ENCODE measurements around the gene GPC6.

GPC6 gene

DNA sequence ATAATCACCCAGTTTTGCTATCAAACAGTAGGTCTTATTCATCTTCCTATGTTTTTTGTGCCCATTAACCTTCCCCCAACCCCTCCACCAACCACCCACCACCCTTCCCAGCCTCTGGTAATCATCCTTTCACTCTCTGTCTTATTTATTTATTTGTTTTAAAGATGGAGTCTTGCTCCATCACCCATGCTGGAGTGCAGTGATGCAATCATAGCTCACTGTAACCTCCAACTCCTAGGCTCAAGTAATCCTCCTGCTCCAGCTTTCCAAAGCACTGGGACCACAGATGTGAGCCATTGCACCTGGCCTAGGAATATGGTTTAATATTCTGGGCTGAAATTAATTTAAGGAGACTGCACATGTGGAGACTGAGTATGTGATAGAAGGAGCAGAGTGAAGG, 527.0 kb downstream of the GPC6 start:
- no peak overlapping the region for H3K9ac ChIP-seq (ENCODE audit: low read depth in 1 of 2, low read length in 2 of 2)
- no peak overlapping the region for H3K27ac ChIP-seq (ENCODE audit: low read depth in 2 of 2, low read length in 2 of 2)
- H3K9me3 ChIP-seq (ENCODE audit: control insufficient read depth in 2 of 2, low read length in 2 of 2), result no peaks in the 10 kb centered on the region
- H3K27me3 ChIP-seq (ENCODE audit: control insufficient read depth in 2 of 2, insufficient read depth in 2 of 2, low read length in 2 of 2), result no peaks in the 10 kb centered on the region
- no peaks in the 10 kb centered on the region for H3K36me3 ChIP-seq (ENCODE audit: control insufficient read depth in 2 of 2, insufficient read depth in 2 of 2, low read length in 2 of 2)
- H3K4me3 ChIP-seq (ENCODE audit: low read length in 2 of 2), result no peak overlapping the region
- no peaks in the 10 kb centered on the region for H3K4me1 ChIP-seq (ENCODE audit: control insufficient read depth in 2 of 2, insufficient read depth in 2 of 2, low read length in 2 of 2)

DNA sequence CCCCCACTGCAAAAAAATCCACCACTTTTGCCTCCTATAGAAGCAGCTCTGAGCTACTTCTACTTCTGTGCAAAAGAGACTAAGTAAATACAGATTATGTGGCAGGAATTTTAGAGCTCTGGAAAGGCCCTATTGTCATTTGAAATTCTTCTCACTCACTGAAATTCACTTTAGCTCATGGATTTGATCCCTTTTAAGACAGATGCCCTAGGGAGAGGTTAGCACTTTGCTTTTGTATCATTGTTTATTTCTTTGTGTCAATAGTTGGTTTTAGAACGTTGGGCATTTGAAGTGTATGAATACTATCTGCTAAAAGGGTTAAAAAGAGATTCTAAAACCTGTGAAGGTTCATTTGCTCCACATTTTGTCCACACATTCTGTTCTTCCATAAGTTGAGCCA, 528.7 kb downstream of the GPC6 start:
- H3K9me3 ChIP-seq (ENCODE audit: control insufficient read depth in 2 of 2, low read length in 2 of 2), result no peaks in the 10 kb centered on the region
- H3K36me3 ChIP-seq (ENCODE audit: control insufficient read depth in 2 of 2, insufficient read depth in 2 of 2, low read length in 2 of 2), result no peaks in the 10 kb centered on the region
- no peaks in the 10 kb centered on the region for H3K4me1 ChIP-seq (ENCODE audit: control insufficient read depth in 2 of 2, insufficient read depth in 2 of 2, low read length in 2 of 2)
- H3K4me3 ChIP-seq (ENCODE audit: low read length in 2 of 2), result no peak overlapping the region
- H3K27me3 ChIP-seq (ENCODE audit: control insufficient read depth in 2 of 2, insufficient read depth in 2 of 2, low read length in 2 of 2), result no peaks in the 10 kb centered on the region
- H3K27ac ChIP-seq (ENCODE audit: low read depth in 2 of 2, low read length in 2 of 2), result no peak overlapping the region
- no peak overlapping the region for H3K9ac ChIP-seq (ENCODE audit: low read depth in 1 of 2, low read length in 2 of 2)

DNA sequence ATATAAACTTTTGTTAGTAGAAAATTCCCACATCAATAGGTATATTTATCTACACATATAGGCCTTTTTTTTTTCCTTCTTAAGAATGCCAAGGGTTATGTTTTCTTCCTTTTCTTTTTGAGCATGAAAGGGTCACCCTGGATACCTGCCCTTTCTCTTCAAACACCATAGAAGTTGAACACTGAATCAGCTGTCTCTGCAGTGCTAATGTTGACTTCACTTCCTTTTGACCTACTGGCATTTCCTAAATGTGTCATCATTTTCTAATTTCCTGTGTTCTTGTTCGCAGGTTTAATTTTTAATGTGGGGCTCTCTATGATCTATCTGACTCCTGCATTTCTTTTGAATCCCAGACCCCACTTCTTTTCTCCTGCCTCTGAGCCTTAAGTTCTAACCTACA, 532.0 kb downstream of the GPC6 start:
- Histone ChIP-seq H3K9me3 (ENCODE audit: control insufficient read depth in 2 of 2, low read length in 2 of 2) (no peaks in the 10 kb centered on the region), H3K27me3 (ENCODE audit: control insufficient read depth in 2 of 2, insufficient read depth in 2 of 2, low read length in 2 of 2) (no peaks in the 10 kb centered on the region), H3K4me3 (ENCODE audit: low read length in 2 of 2) (no peak overlapping the region), H3K4me1 (ENCODE audit: control insufficient read depth in 2 of 2, insufficient read depth in 2 of 2, low read length in 2 of 2) (no peaks in the 10 kb centered on the region), H3K36me3 (ENCODE audit: control insufficient read depth in 2 of 2, insufficient read depth in 2 of 2, low read length in 2 of 2) (no peaks in the 10 kb centered on the region), H3K27ac (ENCODE audit: low read depth in 2 of 2, low read length in 2 of 2) (no peak overlapping the region), H3K9ac (ENCODE audit: low read depth in 1 of 2, low read length in 2 of 2) (no peak overlapping the region)

DNA sequence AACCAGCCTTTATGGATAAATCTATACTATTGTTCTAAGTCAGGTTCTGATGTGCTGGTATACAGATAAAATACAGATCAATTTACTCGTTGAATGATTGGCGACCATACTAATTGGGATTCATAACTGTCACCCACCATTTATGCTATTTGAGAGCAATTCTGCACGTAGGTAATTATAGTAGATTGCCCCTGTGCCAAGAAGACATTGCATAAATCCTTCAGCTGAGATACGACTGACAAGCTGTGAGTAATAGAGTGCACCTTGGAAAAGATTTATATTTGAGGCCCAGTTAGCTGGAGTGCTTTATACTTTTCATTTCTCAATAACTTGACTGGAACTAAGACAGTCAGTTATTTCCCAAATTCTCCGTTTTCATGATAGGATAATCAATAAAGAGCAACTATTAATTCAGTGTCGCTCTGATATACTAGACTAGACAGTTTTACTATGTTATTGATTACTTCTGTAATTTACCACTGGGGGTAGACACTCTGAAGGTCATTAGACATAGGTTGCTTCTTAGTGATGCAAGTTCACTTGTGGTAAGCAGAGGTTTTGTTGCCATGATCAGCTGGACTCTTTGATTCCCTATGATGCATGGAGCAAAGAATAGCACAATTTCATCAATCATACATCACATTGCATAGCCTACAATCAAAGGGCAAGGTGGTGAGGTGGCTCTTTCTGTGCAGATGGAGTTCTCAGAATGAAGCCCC, 536.3 kb downstream of the GPC6 start:
- Histone ChIP-seq H3K27me3 (ENCODE audit: control insufficient read depth in 2 of 2, insufficient read depth in 2 of 2, low read length in 2 of 2) (no peaks in the 10 kb centered on the region), H3K9me3 (ENCODE audit: control insufficient read depth in 2 of 2, low read length in 2 of 2) (no peaks in the 10 kb centered on the region), H3K27ac (ENCODE audit: low read depth in 2 of 2, low read length in 2 of 2) (no peak overlapping the region), H3K4me3 (ENCODE audit: low read length in 2 of 2) (no peak overlapping the region), H3K9ac (ENCODE audit: low read depth in 1 of 2, low read length in 2 of 2) (no peak overlapping the region), H3K36me3 (ENCODE audit: control insufficient read depth in 2 of 2, insufficient read depth in 2 of 2, low read length in 2 of 2) (no peaks in the 10 kb centered on the region), H3K4me1 (ENCODE audit: control insufficient read depth in 2 of 2, insufficient read depth in 2 of 2, low read length in 2 of 2) (peaks cover 0 to 5% of the 10 kb centered on the region in 2 donors)

DNA sequence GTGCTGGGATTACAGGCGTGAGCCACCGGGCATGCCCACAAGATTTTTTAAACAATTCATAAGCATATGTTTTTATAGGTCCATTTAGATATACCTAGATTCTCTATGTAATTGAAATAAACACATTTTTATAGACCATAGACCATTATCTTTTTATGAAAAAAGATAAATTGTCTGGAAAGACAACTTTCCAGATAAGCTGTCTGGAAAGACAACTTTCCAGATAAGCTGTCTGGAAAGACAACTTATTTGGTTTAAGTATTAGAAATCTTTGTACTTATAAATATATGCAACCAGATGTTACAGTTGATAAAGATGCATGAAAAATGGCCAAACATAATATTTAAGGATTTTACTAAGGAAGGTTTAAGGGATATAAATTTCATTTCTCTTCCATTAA, 538.5 kb downstream of the GPC6 start:
- H3K36me3 ChIP-seq (ENCODE audit: control insufficient read depth in 2 of 2, insufficient read depth in 2 of 2, low read length in 2 of 2), result no peaks in the 10 kb centered on the region
- no peak overlapping the region for H3K4me3 ChIP-seq (ENCODE audit: low read length in 2 of 2)
- no peak overlapping the region for H3K9ac ChIP-seq (ENCODE audit: low read depth in 1 of 2, low read length in 2 of 2)
- H3K4me1 ChIP-seq (ENCODE audit: control insufficient read depth in 2 of 2, insufficient read depth in 2 of 2, low read length in 2 of 2), result peaks cover 0 to 5% of the 10 kb centered on the region in 2 donors
- no peak overlapping the region for H3K27ac ChIP-seq (ENCODE audit: low read depth in 2 of 2, low read length in 2 of 2)
- H3K27me3 ChIP-seq (ENCODE audit: control insufficient read depth in 2 of 2, insufficient read depth in 2 of 2, low read length in 2 of 2), result no peaks in the 10 kb centered on the region
- H3K9me3 ChIP-seq (ENCODE audit: control insufficient read depth in 2 of 2, low read length in 2 of 2), result no peaks in the 10 kb centered on the region

DNA sequence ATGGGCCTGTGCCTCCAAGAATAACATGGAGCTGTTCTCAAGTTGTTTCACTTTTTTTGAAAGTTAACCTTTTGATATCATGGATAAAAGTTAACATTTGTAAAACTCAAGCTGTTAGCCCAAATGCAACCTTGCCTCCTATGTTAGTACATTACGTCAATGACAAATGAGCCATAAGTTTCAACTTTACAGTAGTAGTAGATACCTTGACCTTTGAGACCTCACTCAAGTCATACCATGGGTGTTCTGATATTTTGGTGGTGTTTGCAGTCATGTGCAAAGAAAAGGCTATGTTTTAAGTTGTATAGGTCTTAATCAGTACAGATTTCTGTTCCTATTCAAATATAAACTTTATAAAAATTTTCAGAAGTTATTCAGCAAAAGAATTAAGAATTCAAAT, 539.2 kb downstream of the GPC6 start:
- Histone ChIP-seq H3K36me3 (ENCODE audit: control insufficient read depth in 2 of 2, insufficient read depth in 2 of 2, low read length in 2 of 2) (no peaks in the 10 kb centered on the region), H3K4me3 (ENCODE audit: low read length in 2 of 2) (no peak overlapping the region), H3K9me3 (ENCODE audit: control insufficient read depth in 2 of 2, low read length in 2 of 2) (no peaks in the 10 kb centered on the region), H3K27ac (ENCODE audit: low read depth in 2 of 2, low read length in 2 of 2) (no peak overlapping the region), H3K27me3 (ENCODE audit: control insufficient read depth in 2 of 2, insufficient read depth in 2 of 2, low read length in 2 of 2) (no peaks in the 10 kb centered on the region), H3K9ac (ENCODE audit: low read depth in 1 of 2, low read length in 2 of 2) (no peak overlapping the region), H3K4me1 (ENCODE audit: control insufficient read depth in 2 of 2, insufficient read depth in 2 of 2, low read length in 2 of 2) (peaks cover 0 to 5% of the 10 kb centered on the region in 2 donors)

DNA sequence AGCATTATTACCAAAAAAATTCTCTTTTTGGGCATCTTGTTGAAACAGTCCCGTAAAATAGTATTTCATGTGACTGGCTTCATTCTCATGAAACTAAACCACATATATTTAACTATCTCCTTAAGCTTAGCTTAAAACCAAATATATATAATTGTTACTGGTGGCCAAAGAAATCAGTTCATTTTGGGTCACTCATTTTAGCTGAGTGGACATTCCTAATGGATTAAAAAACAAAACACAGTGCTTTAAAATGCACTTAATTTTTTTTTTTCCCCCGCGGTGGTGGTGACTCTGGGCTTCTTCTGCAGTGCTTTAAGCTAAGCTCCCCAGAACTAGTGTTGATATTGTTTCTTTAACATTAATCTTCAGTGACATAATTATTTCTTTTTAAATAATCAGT, 540.1 kb downstream of the GPC6 start:
- no peak overlapping the region for H3K27ac ChIP-seq (ENCODE audit: low read depth in 2 of 2, low read length in 2 of 2)
- H3K4me1 ChIP-seq (ENCODE audit: control insufficient read depth in 2 of 2, insufficient read depth in 2 of 2, low read length in 2 of 2), result peaks cover 0 to 5% of the 10 kb centered on the region in 2 donors
- H3K36me3 ChIP-seq (ENCODE audit: control insufficient read depth in 2 of 2, insufficient read depth in 2 of 2, low read length in 2 of 2), result no peaks in the 10 kb centered on the region
- no peaks in the 10 kb centered on the region for H3K27me3 ChIP-seq (ENCODE audit: control insufficient read depth in 2 of 2, insufficient read depth in 2 of 2, low read length in 2 of 2)
- H3K9me3 ChIP-seq (ENCODE audit: control insufficient read depth in 2 of 2, low read length in 2 of 2), result no peaks in the 10 kb centered on the region
- H3K4me3 ChIP-seq (ENCODE audit: low read length in 2 of 2), result no peak overlapping the region
- H3K9ac ChIP-seq (ENCODE audit: low read depth in 1 of 2, low read length in 2 of 2), result no peak overlapping the region

DNA sequence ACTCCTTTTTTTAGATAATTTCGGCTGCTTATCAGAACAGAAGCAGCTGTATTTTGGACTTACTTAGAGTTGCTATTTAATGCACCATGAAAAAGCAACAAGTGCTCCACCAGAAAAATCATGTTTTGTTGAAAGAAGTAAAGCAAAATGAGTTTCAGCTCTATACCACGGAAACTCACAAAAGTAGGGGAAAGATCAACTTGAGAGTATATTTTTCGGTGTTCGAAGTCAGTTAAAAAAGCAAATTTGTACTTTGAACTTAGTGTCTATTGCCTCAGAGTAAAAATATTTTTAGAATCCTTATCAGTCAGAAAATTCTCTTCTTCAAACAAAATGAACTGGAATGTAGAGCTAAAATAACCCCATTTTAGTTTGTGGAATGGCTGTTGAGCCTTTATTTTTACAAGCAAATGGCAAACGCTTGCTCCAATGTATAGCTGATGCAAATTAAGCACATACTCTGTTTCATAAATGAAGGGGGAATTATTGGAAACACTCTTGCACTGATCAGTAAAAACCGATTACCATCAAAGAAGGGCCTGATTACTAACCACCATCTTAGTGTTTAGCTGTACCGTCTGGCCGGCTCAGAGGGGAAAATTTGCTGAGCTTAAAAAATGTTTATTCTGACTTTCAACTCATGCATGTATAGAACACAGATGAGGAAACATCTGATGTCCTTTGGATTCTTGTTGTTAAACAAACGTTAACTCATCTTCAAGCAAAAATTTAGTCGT, 540.7 kb downstream of the GPC6 start:
- no peaks in the 10 kb centered on the region for H3K9me3 ChIP-seq (ENCODE audit: control insufficient read depth in 2 of 2, low read length in 2 of 2)
- H3K36me3 ChIP-seq (ENCODE audit: control insufficient read depth in 2 of 2, insufficient read depth in 2 of 2, low read length in 2 of 2), result no peaks in the 10 kb centered on the region
- no peak overlapping the region for H3K9ac ChIP-seq (ENCODE audit: low read depth in 1 of 2, low read length in 2 of 2)
- H3K27me3 ChIP-seq (ENCODE audit: control insufficient read depth in 2 of 2, insufficient read depth in 2 of 2, low read length in 2 of 2), result no peaks in the 10 kb centered on the region
- H3K4me3 ChIP-seq (ENCODE audit: low read length in 2 of 2), result no peak overlapping the region
- H3K4me1 ChIP-seq (ENCODE audit: control insufficient read depth in 2 of 2, insufficient read depth in 2 of 2, low read length in 2 of 2), result peaks cover 0 to 5% of the 10 kb centered on the region in 2 donors
- no peak overlapping the region for H3K27ac ChIP-seq (ENCODE audit: low read depth in 2 of 2, low read length in 2 of 2)

DNA sequence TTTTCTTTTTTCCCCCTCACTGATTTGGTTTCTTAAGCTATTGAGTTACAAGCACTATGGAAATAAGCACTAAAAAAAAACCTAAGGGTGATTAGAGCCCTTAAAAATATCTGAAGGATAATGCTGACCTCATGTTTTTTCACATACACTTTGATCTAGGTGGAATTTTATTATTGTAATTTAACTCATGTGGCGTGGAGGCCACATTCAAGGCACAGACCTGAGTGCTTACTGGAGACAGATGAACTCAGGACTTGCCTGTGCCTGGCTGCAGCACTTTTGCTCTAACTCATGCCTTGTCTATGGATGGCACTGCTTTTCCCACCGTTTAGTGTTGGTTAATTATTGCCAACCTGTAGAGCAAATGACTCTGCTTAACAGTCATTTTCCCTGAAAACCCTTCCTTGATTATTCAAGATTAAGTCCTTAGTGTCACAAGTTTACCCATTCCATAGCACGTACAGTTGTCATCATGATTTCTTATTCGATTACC, 541.4 kb downstream of the GPC6 start:
- Histone ChIP-seq H3K9me3 (ENCODE audit: control insufficient read depth in 2 of 2, low read length in 2 of 2) (no peaks in the 10 kb centered on the region), H3K27ac (ENCODE audit: low read depth in 2 of 2, low read length in 2 of 2) (no peak overlapping the region)

DNA sequence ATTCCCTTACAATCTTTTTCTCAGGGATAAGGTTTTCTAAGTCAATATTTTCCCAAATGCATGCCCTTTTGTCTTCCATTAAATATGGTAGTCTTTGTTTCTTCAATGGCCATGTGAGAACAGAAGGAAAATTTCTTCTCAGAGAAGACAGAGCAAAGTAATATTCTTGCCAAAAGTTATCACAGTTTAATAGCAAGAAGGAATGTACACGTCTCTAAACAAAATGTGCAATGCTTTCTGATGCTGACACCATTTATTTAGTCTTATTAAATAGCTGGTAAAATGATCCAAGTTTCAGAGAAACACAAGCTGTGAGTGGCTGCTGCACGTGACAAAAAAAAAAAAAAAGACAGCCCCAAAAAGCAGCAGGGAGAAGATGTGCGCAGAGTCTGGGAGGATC, 542.5 kb downstream of the GPC6 start:
- no peak overlapping the region for H3K4me3 ChIP-seq (ENCODE audit: low read length in 2 of 2)
- no peaks in the 10 kb centered on the region for H3K9me3 ChIP-seq (ENCODE audit: control insufficient read depth in 2 of 2, low read length in 2 of 2)
- no peaks in the 10 kb centered on the region for H3K27me3 ChIP-seq (ENCODE audit: control insufficient read depth in 2 of 2, insufficient read depth in 2 of 2, low read length in 2 of 2)
- peaks cover 0 to 5% of the 10 kb centered on the region in 2 donors for H3K4me1 ChIP-seq (ENCODE audit: control insufficient read depth in 2 of 2, insufficient read depth in 2 of 2, low read length in 2 of 2)
- H3K9ac ChIP-seq (ENCODE audit: low read depth in 1 of 2, low read length in 2 of 2), result no peak overlapping the region
- no peaks in the 10 kb centered on the region for H3K36me3 ChIP-seq (ENCODE audit: control insufficient read depth in 2 of 2, insufficient read depth in 2 of 2, low read length in 2 of 2)
- no peak overlapping the region for H3K27ac ChIP-seq (ENCODE audit: low read depth in 2 of 2, low read length in 2 of 2)

More for the DNA sequence above, 541.4 kb downstream of the GPC6 start:
- Histone ChIP-seq H3K27me3 (ENCODE audit: control insufficient read depth in 2 of 2, insufficient read depth in 2 of 2, low read length in 2 of 2) (no peaks in the 10 kb centered on the region), H3K4me1 (ENCODE audit: control insufficient read depth in 2 of 2, insufficient read depth in 2 of 2, low read length in 2 of 2) (peaks cover 0 to 5% of the 10 kb centered on the region in 2 donors), H3K36me3 (ENCODE audit: control insufficient read depth in 2 of 2, insufficient read depth in 2 of 2, low read length in 2 of 2) (no peaks in the 10 kb centered on the region), H3K4me3 (ENCODE audit: low read length in 2 of 2) (no peak overlapping the region), H3K9ac (ENCODE audit: low read depth in 1 of 2, low read length in 2 of 2) (no peak overlapping the region)
